K562 (cell line): ENCODE data around the gene PRAMEF1. TPM values are rescaled to one million over a fixed set of nuclear protein-coding genes. Genes with fewer than 3 reads are reported as not detected.
A peak's percentile ranks its signal among the peaks of the same experiment; 100 is the strongest.

Source experiments
- ADNP ChIP-seq: fragments of 200-800 bp; sonication (Bioruptor generic); IDR thresholded peaks from 2 replicates; pipeline ENCODE4 v1.6.1; 2016; ENCODE audit warnings: missing genetic modification characterization, missing compliant biosample characterization
- ATF7 ChIP-seq: fragments of 450-650 bp; IDR thresholded peaks from 2 replicates; pipeline ENCODE4 v1.7.1; 2014; ENCODE audit warnings: mild to moderate bottlenecking, moderate library complexity
- CEBPG ChIP-seq, 3 experiments: fragments of 200-800 bp in 1 of 3; sonication (Bioruptor generic) in 1 of 3; sonication (generic) in 1 of 3; formaldehyde crosslinking in 1 of 3; IDR thresholded peaks in 2 of 3; conservative IDR thresholded peaks in 1 of 3; 2 replicates each; pipeline versions ENCODE4 v1.6.1 to v1.8.0; 2016 to 2022; ENCODE audit warnings: missing compliant biosample characterization in 2 of 3, missing genetic modification characterization in 2 of 3, mild to moderate bottlenecking in 1 of 3, missing genetic modification reagents in 1 of 3
- FUS ChIP-seq: fragments of 200-400 bp; formaldehyde crosslinking; optimal IDR thresholded peaks from 2 replicates; pipeline ENCODE3; 2017; ENCODE audit warnings: low read depth, low read length
- GTF3C2 ChIP-seq: IDR thresholded peaks from 3 replicates; pipeline ENCODE4 v1.6.1; 2011; ENCODE audit warnings: borderline replicate concordance, mild to moderate bottlenecking, moderate library complexity; ENCODE audit not compliant: insufficient read length; ENCODE audit errors: extremely low read depth
- PTTG1 ChIP-seq: fragments of 450-650 bp; IDR thresholded peaks from 2 replicates; pipeline ENCODE4 v1.6.1; 2016; ENCODE audit warnings: low read depth, mild to moderate bottlenecking, missing genetic modification characterization, missing compliant biosample characterization
- TOE1 ChIP-seq, 2 experiments: fragments of 450-650 bp in 1 of 2; sonication (generic) in 1 of 2; formaldehyde crosslinking in 1 of 2; IDR thresholded peaks; 2 replicates each; pipeline versions ENCODE4 v1.7.1 to v1.8.0; 2016 to 2022; ENCODE audit warnings: borderline replicate concordance in 2 of 2, mild to moderate bottlenecking in 2 of 2, antibody characterized with exemption in 1 of 2, inconsistent platforms in 1 of 2, low read depth in 1 of 2, missing genetic modification reagents in 1 of 2, moderate library complexity in 1 of 2
- ZEB2 ChIP-seq: fragments of 450-650 bp; IDR thresholded peaks from 2 replicates; pipeline ENCODE4 v1.6.1; 2016
- ZKSCAN3 ChIP-seq: fragments of 250-450 bp; sonication (Bioruptor Pico); IDR thresholded peaks from 2 replicates; pipeline ENCODE4 v1.4.0; 2020
- ZNF263 ChIP-seq: sonication (generic); formaldehyde crosslinking; IDR thresholded peaks from 2 replicates; pipeline ENCODE4 v1.8.0; 2022; ENCODE audit warnings: mild to moderate bottlenecking, missing genetic modification reagents, borderline replicate concordance
- polyA plus RNA-seq, 8 experiments: library from polyadenylated mRNA; depleted of rRNA in 4 of 8; stranded (reverse) in 5 of 8; unstranded in 3 of 8; fragments of >200 nt; fragmentation: Nextera tagmentation in 2 of 8; fragmentation: Illumina TruSeq in 1 of 8; extraction: Ambion mirVana in 2 of 8; extraction: Trizol in 1 of 8; gene quantifications; 2 replicates each; pipeline versions ENCODE4 v1.2.1 to v1.2.3, GENCODE V29; 2011 to 2014; ENCODE audit warnings: inconsistent platforms in 1 of 8, missing spikeins in 1 of 8
- total RNA-seq, 7 experiments: library from RNA; depleted of rRNA in 6 of 7; stranded (reverse); fragments of >200 nt in 6 of 7; fragmentation: Illumina TruSeq in 2 of 7; extraction: Trizol in 2 of 7; gene quantifications; 2 replicates each; pipeline versions ENCODE4 v1.2.1 to v1.2.3, GENCODE V29; 2011 to 2021; ENCODE audit warnings: low replicate concordance in 1 of 7
- TF ChIP-seq, protein P1 (sequence below): fragments of 250-450 bp; sonication (Bioruptor Pico); IDR thresholded peaks from 2 replicates; pipeline ENCODE4 v1.5.0; 2022; ENCODE audit warnings: mild to moderate bottlenecking
- TF ChIP-seq, protein P2 (sequence below), 3 experiments: fragments of 200-800 bp in 1 of 3; sonication (Bioruptor generic) in 1 of 3; sonication (generic) in 1 of 3; formaldehyde crosslinking in 1 of 3; IDR thresholded peaks; 2 replicates each; pipeline versions ENCODE4 v1.6.1 to v1.8.0; 2016 to 2022; ENCODE audit warnings: mild to moderate bottlenecking in 2 of 3, missing compliant biosample characterization in 2 of 3, missing genetic modification characterization in 2 of 3, missing genetic modification reagents in 1 of 3
- TF ChIP-seq, protein P3 (sequence below): IDR thresholded peaks from 2 replicates; pipeline ENCODE4 v1.6.1; 2016; ENCODE audit warnings: missing genetic modification characterization, missing compliant biosample characterization
- TF ChIP-seq, protein P4 (sequence below): fragments of 250-450 bp; sonication (Bioruptor Pico); IDR thresholded peaks from 2 replicates; pipeline ENCODE4 v1.5.0; 2021; ENCODE audit warnings: mild to moderate bottlenecking, moderate library complexity

Gene PRAMEF1
- total and polyA plus RNA-seq, 9 of the 15 experiments (the other 6 are each of a cell fraction or from before 2014, with no cell fraction given): not detected

- TF ChIP-seq, protein P1, sequence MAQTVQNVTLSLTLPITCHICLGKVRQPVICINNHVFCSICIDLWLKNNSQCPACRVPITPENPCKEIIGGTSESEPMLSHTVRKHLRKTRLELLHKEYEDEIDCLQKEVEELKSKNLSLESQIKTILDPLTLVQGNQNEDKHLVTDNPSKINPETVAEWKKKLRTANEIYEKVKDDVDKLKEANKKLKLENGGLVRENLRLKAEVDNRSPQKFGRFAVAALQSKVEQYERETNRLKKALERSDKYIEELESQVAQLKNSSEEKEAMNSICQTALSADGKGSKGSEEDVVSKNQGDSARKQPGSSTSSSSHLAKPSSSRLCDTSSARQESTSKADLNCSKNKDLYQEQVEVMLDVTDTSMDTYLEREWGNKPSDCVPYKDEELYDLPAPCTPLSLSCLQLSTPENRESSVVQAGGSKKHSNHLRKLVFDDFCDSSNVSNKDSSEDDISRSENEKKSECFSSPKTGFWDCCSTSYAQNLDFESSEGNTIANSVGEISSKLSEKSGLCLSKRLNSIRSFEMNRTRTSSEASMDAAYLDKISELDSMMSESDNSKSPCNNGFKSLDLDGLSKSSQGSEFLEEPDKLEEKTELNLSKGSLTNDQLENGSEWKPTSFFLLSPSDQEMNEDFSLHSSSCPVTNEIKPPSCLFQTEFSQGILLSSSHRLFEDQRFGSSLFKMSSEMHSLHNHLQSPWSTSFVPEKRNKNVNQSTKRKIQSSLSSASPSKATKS (CRISPR knock-in tag): no peak
- TF ChIP-seq ZNF263: no peak
- TF ChIP-seq, protein P2, sequence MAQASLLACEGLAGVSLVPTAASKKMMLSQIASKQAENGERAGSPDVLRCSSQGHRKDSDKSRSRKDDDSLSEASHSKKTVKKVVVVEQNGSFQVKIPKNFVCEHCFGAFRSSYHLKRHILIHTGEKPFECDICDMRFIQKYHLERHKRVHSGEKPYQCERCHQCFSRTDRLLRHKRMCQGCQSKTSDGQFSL (CRISPR knock-in tag; IDR thresholded peaks at IDR 0.05): no peak
- TF ChIP-seq, protein P2 (tag; IDR thresholded peaks at IDR 0.05): no peak
- no peak for TF ChIP-seq FUS
- TF ChIP-seq ATF7: no peak
- TF ChIP-seq CEBPG (CRISPR knock-in tag; IDR thresholded peaks at IDR 0.05): no peak
- no peak for TF ChIP-seq CEBPG (tag; conservative IDR thresholded peaks at IDR 0.05 in 1 of 2, IDR thresholded peaks at IDR 0.05 in 1 of 2)
- TF ChIP-seq PTTG1 (tag): no peak
- no peak for TF ChIP-seq GTF3C2
- TF ChIP-seq ZKSCAN3 (CRISPR knock-in tag): no peak
- TF ChIP-seq, protein P3, sequence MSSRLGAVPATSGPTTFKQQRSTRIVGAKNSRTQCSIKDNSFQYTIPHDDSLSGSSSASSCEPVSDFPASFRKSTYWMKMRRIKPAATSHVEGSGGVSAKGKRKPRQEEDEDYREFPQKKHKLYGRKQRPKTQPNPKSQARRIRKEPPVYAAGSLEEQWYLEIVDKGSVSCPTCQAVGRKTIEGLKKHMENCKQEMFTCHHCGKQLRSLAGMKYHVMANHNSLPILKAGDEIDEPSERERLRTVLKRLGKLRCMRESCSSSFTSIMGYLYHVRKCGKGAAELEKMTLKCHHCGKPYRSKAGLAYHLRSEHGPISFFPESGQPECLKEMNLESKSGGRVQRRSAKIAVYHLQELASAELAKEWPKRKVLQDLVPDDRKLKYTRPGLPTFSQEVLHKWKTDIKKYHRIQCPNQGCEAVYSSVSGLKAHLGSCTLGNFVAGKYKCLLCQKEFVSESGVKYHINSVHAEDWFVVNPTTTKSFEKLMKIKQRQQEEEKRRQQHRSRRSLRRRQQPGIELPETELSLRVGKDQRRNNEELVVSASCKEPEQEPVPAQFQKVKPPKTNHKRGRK (tag): no peak
- no peak for TF ChIP-seq ADNP (tag)
- TF ChIP-seq TOE1 (IDR thresholded peaks at IDR 0.05; ENCODE audit: borderline replicate concordance): no peak
- no peak for TF ChIP-seq TOE1 (CRISPR knock-in tag; IDR thresholded peaks at IDR 0.05; ENCODE audit: borderline replicate concordance, low read depth)
- TF ChIP-seq, protein P4, sequence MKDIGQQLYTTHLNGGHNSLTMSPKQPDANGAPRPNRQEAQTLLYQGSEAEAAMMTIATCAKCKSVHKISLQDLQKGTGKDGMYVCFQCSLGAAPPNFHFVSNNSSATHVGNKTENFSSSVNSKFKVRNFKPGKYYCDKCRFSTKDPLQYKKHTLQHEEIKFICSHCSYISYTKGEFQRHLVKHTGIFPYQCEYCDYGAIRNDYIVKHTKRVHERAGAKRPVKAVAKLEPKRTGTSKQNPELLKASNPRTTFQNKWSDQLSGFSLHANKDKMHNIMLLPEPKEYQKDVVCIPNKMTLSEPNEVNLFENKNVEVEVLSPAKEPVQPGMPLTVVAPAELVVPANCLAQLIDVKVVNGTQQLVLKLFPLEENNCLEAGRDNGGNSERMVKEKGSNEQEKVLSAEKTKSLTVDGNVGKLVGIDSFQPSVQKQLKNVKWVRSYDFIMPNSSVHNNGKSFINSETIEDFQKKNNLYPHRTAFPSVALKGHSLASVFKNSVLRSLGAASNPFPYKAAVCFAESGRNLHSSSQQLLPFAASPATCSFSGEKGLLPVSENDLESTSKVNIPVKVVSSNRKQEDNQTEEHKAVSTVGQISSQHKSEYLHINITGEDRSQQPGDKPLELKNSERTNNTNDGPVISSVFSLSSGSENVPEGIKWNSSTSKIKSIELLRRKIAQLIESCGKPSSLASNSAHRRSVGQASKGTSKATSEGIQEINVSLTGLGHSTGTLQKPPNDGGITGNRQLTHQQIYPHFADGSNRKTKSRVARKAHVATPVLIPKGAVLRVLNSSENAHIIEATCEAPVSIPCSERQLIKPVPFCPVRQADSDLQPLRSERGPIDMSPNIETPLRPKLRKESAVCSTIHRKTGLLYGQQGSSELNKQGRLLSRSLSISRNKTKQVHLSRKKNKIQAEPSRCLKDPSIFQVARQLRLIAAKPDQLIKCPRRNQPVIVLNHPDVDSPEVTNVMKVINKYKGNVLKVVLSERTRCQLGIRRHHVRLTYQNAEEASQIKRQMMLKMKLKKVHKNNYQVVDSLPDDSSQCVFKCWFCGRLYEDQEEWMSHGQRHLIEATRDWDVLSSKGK: no peak
- TF ChIP-seq ZEB2: peak; percentile 90
These were observed 42.3 kb upstream of the PRAMEF1 start (continued) for GRCh38 chr1:12748778-12749355.
